ENCODE results near the gene VWA1.
A peak's percentile ranks its signal among the peaks of the same experiment; 100 is the strongest.
"Not testable (repeated sequence)": the region's sequence is repeated elsewhere in the genome, so short reads cannot be mapped to it uniquely, and the experiment has no call there.

VWA1 gene

DNA sequence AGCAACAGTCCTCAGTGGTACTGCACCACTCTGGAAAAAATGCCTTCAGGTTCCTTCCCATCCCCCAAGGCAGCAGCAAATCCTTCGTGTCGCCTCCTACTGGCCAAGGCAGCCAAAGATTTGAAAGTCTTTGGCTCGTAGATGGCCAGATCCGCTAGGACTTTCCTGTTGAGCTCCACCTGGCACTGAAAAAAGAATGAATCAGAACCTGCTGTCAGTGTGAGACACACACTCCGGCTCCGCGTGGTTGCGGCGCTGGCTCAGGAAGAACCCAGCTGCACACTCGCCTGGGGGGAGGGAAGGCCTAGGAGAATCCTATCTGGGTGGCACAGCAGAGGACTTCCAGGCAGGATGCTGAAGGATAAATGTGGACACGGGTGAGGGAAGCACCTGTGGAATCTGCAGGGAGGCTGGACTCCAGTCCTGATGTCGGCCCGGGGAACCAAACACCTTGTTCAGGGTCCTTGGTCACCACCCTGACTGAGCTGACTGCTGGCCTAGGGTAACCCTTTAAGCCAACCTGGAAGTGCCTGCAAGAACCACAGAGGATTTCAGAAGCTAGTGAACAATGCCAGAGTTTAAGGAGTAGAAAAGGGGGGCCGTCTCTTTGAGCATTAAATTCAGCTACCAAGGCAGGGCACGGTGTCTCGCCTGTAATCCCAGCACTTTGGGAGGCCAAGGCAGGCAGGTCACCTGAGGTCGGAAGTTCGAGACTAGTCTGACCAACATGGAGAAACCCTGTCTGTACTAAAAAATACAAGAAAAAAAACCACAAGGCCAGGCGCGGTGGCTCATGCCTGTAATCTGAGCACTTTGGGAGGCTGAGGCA, 33.2 kb upstream of the VWA1 start:
- intact Hi-C loops (cut with DNase I): no loop called here
- peak in 4 of 10 donors; percentile 47 to 83 (median 70) for DNase-seq

- peak in 1 of 10 donors; percentile 26 for DNase-seq
- intact Hi-C loops (cut with DNase I): not testable (repeated sequence)
Measured at GRCh38 chr1:1402901-1403392, 32.5 kb upstream of the VWA1 start.

GRCh38 chr1:1403653-1404052, 31.8 kb upstream of the VWA1 start:
- DNase-seq: peak in 2 of 10 donors; percentile 22 to 40
- intact Hi-C loops (cut with DNase I): no loop called here

GRCh38 chr1:1406101-1406820, 29.2 kb upstream of the VWA1 start:
- intact Hi-C loops (cut with DNase I): loop anchor here (2.0 kb wide), 1 partner anchor 31 kb away; the partner anchor contains the start of gene AURKAIP1
- peak in 3 of 10 donors; percentile 43 to 68 (median 59) for DNase-seq

DNA sequence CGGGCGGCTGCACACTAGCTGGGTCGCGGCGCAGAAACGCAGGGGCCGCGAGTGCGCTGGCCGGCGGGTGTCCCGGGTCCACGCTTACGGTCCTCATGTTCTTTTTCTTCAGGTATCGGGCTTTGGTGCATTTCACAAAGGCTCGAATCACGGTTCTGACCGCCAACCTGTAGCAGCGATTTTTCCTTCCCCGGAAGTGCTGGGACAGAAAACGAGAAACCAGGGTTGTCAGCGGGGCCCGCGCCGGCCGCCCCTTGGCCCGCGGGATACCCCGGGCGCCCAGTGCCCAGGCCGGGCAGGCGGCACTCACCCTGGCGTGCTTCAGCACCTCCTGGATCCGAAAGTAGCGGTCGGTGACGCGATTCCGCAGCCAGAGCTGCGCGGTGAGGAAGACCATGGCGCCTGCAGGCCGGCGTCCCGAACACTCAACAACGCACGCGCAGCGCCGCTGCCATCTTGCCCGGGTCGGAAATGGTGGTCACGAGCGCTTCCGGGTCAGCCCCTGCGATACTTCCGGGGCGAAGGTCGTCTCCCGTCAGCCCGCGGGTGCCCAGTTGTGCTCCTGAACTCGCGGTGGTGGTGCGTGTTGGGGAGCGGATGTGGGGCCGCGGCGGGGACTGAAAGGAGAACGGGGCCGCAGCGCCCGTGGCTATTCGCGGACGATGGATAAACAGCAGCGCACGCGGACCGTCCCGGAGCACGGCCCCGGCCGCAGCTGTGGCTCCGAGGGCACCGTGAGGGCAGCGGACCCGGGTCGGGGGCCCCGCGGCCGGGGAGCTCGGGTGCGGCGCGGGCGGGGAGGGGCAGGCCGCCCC, 28.5 kb upstream of the VWA1 start, which contains the start of gene MRPL20:
Gene MRPL20, minus strand, starts transcription at position 473 of the 815 bp plus-strand sequence. Its CDS starts 76 bp downstream, at position 397.
- DNase-seq: peak; percentile 91 to 99 (median 94)
- intact Hi-C loops (cut with DNase I): loop anchor here (2.0 kb wide), 1 partner anchor 32 kb away; the partner anchor contains the start of gene AURKAIP1

GRCh38 chr1:1407636-1408318, 27.7 kb upstream of the VWA1 start:
- intact Hi-C loops (cut with DNase I): loop anchor here (2.0 kb wide), 1 partner anchor 33 kb away; the partner anchor contains the start of gene AURKAIP1
- peak in 3 of 10 donors; percentile 21 to 79 (median 74) for DNase-seq

GRCh38 chr1:1410238-1410637, 25.3 kb upstream of the VWA1 start:
- DNase-seq: peak in 1 of 10 donors; percentile 9
- intact Hi-C loops (cut with DNase I): not testable (repeated sequence)

GRCh38 chr1:1411626-1412025, 23.9 kb upstream of the VWA1 start:
- DNase-seq: peak in 2 of 10 donors; percentile 37 to 72
- intact Hi-C loops (cut with DNase I): no loop called here

DNA sequence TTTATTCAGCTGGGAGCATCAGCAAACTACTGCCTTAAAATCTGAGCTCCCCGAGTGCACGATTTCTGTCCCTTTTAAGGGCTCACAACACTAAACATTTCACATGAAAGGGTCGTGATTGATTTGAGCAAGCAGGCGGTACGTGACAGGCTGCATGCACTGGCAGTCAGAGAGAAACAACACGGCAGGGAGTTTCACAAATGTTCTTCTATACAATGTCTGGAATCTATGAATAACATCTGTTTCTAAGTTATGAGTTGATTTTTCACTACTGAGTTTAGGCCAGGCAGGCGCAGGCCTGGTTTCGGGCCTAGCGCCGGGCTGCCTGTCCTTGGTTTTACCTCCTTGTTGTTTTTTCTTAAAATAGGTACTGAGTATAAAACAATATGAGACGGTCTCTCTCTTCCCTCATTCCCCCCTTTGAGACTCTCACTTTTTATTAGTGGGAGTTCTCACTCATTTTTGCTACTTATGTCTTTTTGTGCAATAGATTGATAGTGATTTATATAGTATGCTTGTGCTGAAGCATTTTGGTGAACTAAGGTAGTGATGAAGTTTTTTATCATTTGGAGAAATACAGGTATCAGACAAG, 23.1 kb upstream of the VWA1 start:
- peak in 2 of 10 donors; percentile 20 to 24 for DNase-seq
- intact Hi-C loops (cut with DNase I): not testable (repeated sequence)

- intact Hi-C loops (cut with DNase I): no loop called here
- DNase-seq: peak in 3 of 10 donors; percentile 44 to 82 (median 75)
Measured at GRCh38 chr1:1415751-1416150, 19.7 kb upstream of the VWA1 start.

DNA sequence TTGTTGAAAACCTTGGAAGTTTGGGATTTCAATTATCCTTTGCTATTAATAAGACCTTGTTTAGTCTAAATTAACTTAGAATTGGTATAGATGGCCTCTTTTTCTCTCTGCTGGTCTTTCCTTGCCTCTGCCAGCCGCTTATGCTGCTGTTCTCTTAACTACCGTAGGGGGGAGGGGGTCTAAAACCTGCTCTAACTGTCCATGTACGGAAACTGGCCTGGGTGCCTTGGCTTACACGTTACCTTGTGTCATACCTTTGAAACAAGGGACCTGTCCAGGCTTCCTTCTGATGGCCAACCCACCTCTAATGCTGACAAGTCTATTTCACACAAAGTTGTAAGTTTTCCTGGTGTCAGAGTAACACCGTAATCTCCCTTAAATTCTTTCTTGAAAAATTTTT, 18.1 kb upstream of the VWA1 start:
- intact Hi-C loops (cut with DNase I): not testable (repeated sequence)
- DNase-seq: peak in 2 of 10 donors; percentile 9 to 24

- intact Hi-C loops (cut with DNase I): not testable (repeated sequence)
- peak in 3 of 10 donors; percentile 47 to 67 (median 59) for DNase-seq
Measured at GRCh38 chr1:1417825-1418463, 17.5 kb upstream of the VWA1 start.

GRCh38 chr1:1418464-1419362, 16.8 kb upstream of the VWA1 start:
- peak in 3 of 10 donors; percentile 42 to 83 (median 54) for DNase-seq
- intact Hi-C loops (cut with DNase I): no loop called here

DNA sequence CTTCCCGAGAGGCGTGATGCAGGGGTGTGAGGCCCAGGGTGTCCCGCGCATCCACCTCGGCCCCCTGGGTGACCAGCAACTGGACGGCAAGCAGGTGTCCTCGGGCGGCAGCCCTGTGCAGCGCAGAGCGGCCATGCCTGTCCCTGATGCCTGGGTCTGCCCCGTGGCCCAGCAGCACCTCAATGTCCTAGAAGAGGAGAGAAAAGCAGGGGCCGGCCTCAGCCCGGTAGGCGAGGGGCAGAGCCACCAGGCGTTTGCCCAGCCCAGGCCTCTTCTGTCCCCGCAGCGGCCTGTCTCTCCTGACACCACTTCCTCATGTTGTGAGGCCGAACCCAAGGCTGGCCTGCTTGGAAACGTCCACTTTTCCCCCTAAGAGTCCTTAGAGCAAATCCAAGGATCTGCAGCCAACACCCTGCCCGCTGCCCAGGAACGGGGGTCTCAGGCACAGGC, 16.1 kb upstream of the VWA1 start:
- intact Hi-C loops (cut with DNase I): no loop called here
- DNase-seq: peak in 2 of 10 donors; percentile 70 to 87

GRCh38 chr1:1419813-1420653, 15.5 kb upstream of the VWA1 start:
- DNase-seq: peak in 4 of 10 donors; percentile 62 to 93 (median 72)
- intact Hi-C loops (cut with DNase I): no loop called here

GRCh38 chr1:1420654-1421141, 14.8 kb upstream of the VWA1 start:
- DNase-seq: peak in 3 of 10 donors; percentile 67 to 72 (median 67)
- intact Hi-C loops (cut with DNase I): no loop called here

Data from posterior cingulate gyrus (tissue), 11 donors.